Colonic mucosa (tissue), 4 donors: ENCODE data around the gene WNT3A. TPM values are rescaled to one million over a fixed set of nuclear protein-coding genes. Genes with fewer than 3 reads are reported as not detected.
"Not testable (repeated sequence)": the region's sequence is repeated elsewhere in the genome, so short reads cannot be mapped to it uniquely, and the experiment has no call there.

Experiments
- DNase-seq: peaks from one replicate; pipeline ENCODE4 v3.0.0-alpha.2; 2020
- H3K27ac ChIP-seq: fragments of 200-600 bp; one replicate; pipeline ENCODE4 v1.8.0; 2021
- H3K27me3 ChIP-seq: fragments of 200-600 bp; one replicate; pipeline ENCODE4 v1.8.0; 2021
- H3K36me3 ChIP-seq: fragments of 200-600 bp; one replicate; pipeline ENCODE4 v1.8.0; 2021
- H3K4me1 ChIP-seq: fragments of 200-600 bp; one replicate; pipeline ENCODE4 v1.8.0; 2021; ENCODE audit warnings: mild to moderate bottlenecking
- H3K4me3 ChIP-seq: fragments of 200-600 bp; one replicate; pipeline ENCODE4 v1.8.0; 2021
- H3K9ac ChIP-seq, 2 donors: one replicate each; pipeline ENCODE4 v1.7.0; 2013; ENCODE audit warnings: control low read depth in 2 of 2, low read depth in 2 of 2, low read length in 2 of 2
- H3K9me3 ChIP-seq: fragments of 200-600 bp; one replicate; pipeline ENCODE4 v1.8.0; 2021
- CTCF ChIP-seq: fragments of 200-600 bp; IDR thresholded peaks from one replicate; pipeline ENCODE4 v1.8.0; 2022; ENCODE audit warnings: antibody characterized with exemption, mild to moderate bottlenecking
- intact Hi-C: fragments of 100-400 bp; cut with DNase I; formaldehyde crosslinking; loops from one replicate; pipeline ENCODE4 v1.14.1; 2022
- total RNA-seq, 2 donors: library from RNA; stranded (reverse); fragmentation: NEBNext Ultra II Directional in 1 of 2; extraction: Animal tissue kit (Norgen Biotek cat#: 25700) in 1 of 2; gene quantifications; one replicate each; pipeline ENCODE4 v1.2.1, GENCODE V29; 2021
- donor health status: healthy.
- donor health status: DM: no; HTN: no; CAD: no.
- donor health status: DM: no; HTN: no; CAD: no.

WNT3A gene
- total RNA-seq, 2 donors from 2014 or later: not detected

GRCh38 chr1:228016653-228017355 is 10.0 kb downstream of the WNT3A start:
- Histone ChIP-seq H3K9me3 (no peaks in the 10 kb centered on the region), H3K4me1 (no peaks in the 10 kb centered on the region), H3K9ac (no peak overlapping the region), H3K36me3 (no peaks in the 10 kb centered on the region), H3K4me3 (no peak overlapping the region), H3K27me3 (no peaks in the 10 kb centered on the region), H3K27ac (no peak overlapping the region)
- intact Hi-C loops: no loop called here
- DNase-seq: no peak
- TF ChIP-seq CTCF: no peak

DNA sequence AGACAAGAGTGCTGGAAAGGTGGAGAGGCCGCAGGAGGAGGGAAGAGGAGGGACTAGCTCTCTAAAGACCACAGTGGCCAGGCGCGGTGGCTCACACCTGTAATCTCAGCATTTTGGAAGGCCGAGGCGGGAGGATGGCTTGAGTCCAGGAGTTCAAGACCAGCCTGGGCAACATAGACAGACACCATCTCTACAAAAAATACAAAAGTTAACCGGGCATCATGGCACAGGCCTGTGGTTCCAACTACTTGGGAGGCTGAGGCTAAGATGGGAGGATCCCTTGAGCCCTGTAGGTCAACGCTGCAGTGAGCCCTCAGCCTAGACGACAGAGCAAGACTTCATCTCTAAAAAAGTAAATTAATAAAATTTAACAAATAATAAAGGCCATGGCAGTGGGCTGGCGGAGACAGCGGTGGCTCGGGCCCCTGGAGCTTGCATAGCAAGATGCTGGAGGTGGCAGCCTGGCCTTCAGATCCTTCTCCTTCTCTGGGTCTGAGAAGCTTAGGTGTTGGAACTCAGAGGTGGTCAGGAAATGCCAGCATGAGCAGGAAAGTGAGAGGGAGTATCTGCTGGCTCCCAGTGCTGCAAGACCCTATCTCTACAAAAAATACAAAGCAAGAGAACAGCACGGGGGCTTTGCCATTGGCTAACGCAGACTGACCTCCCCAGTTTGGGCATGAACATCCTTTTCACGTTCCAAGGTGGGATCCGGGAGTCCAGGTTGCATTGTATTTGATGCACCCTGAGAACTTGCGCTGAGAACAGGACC is 10.7 kb downstream of the WNT3A start:
- DNase-seq: no peak
- H3K9ac ChIP-seq: no peak overlapping the region
- no peaks in the 10 kb centered on the region for H3K36me3 ChIP-seq
- no peak overlapping the region for H3K4me3 ChIP-seq
- intact Hi-C loops: no loop called here
- no peaks in the 10 kb centered on the region for H3K9me3 ChIP-seq
- H3K27ac ChIP-seq: no peak overlapping the region
- no peaks in the 10 kb centered on the region for H3K4me1 ChIP-seq
- H3K27me3 ChIP-seq: no peaks in the 10 kb centered on the region
- TF ChIP-seq CTCF: no peak

GRCh38 chr1:228018125-228018398 is 11.3 kb downstream of the WNT3A start:
- no peaks in the 10 kb centered on the region for H3K4me1 ChIP-seq
- H3K9ac ChIP-seq: no peak overlapping the region
- intact Hi-C loops: no loop called here
- no peaks in the 10 kb centered on the region for H3K36me3 ChIP-seq
- H3K27me3 ChIP-seq: no peaks in the 10 kb centered on the region
- DNase-seq: no peak
- H3K4me3 ChIP-seq: no peak overlapping the region
- no peaks in the 10 kb centered on the region for H3K9me3 ChIP-seq
- H3K27ac ChIP-seq: no peak overlapping the region
- TF ChIP-seq CTCF: no peak

DNA sequence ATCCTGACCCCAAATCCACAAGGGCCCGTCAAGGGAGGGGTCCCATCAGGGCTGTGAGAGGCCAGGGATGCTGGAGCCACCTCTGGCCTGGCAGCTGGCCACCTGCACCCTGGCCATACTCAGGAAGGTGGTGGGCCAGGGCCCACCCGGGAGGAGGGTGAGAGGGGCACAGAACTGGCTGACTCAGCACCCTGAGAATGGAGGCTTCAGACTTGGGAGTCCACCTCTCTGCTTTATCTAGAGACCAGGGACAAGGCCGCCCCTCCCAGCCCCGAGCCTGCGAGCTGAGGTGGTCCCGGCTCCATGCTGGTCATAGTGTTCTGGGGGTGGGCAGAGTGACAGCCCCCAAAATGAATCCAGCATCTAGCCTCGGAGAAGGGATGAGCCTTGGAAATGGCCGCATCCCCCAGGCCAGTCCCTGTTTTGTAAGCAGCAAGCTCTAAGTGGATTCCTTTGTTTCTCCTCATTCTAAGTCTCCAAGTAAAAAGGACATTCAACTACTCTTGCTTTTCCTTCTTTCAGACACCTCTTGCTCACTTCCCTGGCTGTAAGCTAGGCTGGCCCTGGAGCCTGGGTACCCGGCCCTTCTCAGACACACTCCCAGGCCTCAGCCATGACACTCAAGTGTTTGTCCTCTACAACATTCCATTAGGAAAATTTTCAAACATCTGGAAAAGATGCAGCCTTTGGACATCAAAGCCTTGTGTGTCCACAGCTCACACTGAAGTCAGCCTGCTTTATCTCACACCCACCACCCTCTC is 12.3 kb downstream of the WNT3A start:
- H3K27me3 ChIP-seq: no peaks in the 10 kb centered on the region
- no peak overlapping the region for H3K4me3 ChIP-seq
- TF ChIP-seq CTCF: no peak
- no peak for DNase-seq
- intact Hi-C loops: no loop called here
- H3K27ac ChIP-seq: no peak overlapping the region
- H3K9ac ChIP-seq: no peak overlapping the region
- H3K9me3 ChIP-seq: no peaks in the 10 kb centered on the region
- no peaks in the 10 kb centered on the region for H3K36me3 ChIP-seq
- H3K4me1 ChIP-seq: no peaks in the 10 kb centered on the region

DNA sequence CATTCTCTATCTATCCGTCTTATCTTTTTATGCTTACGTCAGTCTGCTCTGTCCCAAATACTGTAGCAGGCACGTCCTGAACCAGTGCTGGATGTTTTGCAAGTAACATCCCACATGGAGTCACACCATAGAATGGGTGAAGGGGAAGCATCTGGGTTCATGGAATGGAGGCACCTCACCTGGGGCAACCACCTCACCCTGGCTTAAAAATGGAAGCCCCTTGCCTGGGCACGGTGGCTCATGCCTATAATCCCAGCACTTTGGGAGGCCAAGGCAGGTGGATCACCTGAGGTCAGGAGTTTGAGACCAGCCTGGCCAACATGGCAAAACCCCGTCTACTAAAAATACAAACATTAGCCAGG is 12.9 kb downstream of the WNT3A start:
- H3K4me1 ChIP-seq, H3K9me3 ChIP-seq, DNase-seq, H3K27ac ChIP-seq, H3K36me3 ChIP-seq, H3K9ac ChIP-seq, H3K4me3 ChIP-seq, H3K27me3 ChIP-seq, intact Hi-C loops: not testable (repeated sequence)
